H1 (cell line): ENCODE measurements around the gene SCO1. TPM values are rescaled to one million over a fixed set of nuclear protein-coding genes. Genes with fewer than 3 reads are reported as not detected.

Experiments
- CTCF ChIA-PET: fragments of 300-600 bp; sonication (Branson Sonifier 250); formaldehyde crosslinking; loops from one replicate; lab custom pipeline; 2021; ENCODE audit not compliant: partially characterized antibody; lab: Charles Lee
- POLR2A ChIA-PET: fragments of 300-600 bp; sonication (Branson Sonifier 250); formaldehyde crosslinking; loops from one replicate; lab custom pipeline; 2021; ENCODE audit warnings: inconsistent platforms; ENCODE audit not compliant: partially characterized antibody; lab: Charles Lee
- DNase-seq, 2 experiments: peaks; one replicate each; pipeline versions ENCODE4 v3.0.0 to v3.0.0-alpha.2; 2010 to 2022; ENCODE audit warnings: low spot score in 2 of 2, low read depth in 1 of 2, mixed read lengths in 1 of 2
- FAIRE-seq: peaks from 2 replicates; lab custom pipeline; 2011; peaks lifted over from hg19 to GRCh38; lab: Jason Lieb, UNC
- H2AFZ ChIP-seq: 2 replicates; pipeline ENCODE4 v1.8.1; 2012; ENCODE audit warnings: low read length, inconsistent platforms
- H2AK5ac ChIP-seq: 2 replicates; pipeline ENCODE4 v1.6.1; 2013; ENCODE audit warnings: low read depth, low read length
- H2BK120ac ChIP-seq: replicated peaks from 2 replicates; pipeline ENCODE3; 2013; ENCODE audit warnings: low read depth, low read length, inconsistent platforms
- H2BK12ac ChIP-seq: 2 replicates; pipeline ENCODE4 v1.6.1; 2013; ENCODE audit warnings: low read depth, low read length
- H2BK15ac ChIP-seq: 2 replicates; pipeline ENCODE4 v1.6.1; 2013; ENCODE audit warnings: low read length
- H2BK20ac ChIP-seq: 2 replicates; pipeline ENCODE4 v1.6.1; 2013; ENCODE audit warnings: low read length
- H2BK5ac ChIP-seq: 2 replicates; pipeline ENCODE4 v1.6.1; 2013; ENCODE audit warnings: low read depth, low read length
- H3K14ac ChIP-seq: 2 replicates; pipeline ENCODE4 v1.6.1; 2013; ENCODE audit warnings: inconsistent platforms; ENCODE audit not compliant: insufficient read length
- H3K18ac ChIP-seq: 2 replicates; pipeline ENCODE4 v1.6.1; 2013; ENCODE audit warnings: low read length; ENCODE audit errors: extremely low read depth
- H3K23ac ChIP-seq: 2 replicates; pipeline ENCODE4 v1.6.1; 2013; ENCODE audit warnings: inconsistent platforms; ENCODE audit not compliant: insufficient read length
- H3K23me2 ChIP-seq: 2 replicates; pipeline ENCODE4 v1.6.1; 2013; ENCODE audit warnings: low read depth, low read length
- H3K27ac ChIP-seq: 2 replicates; pipeline ENCODE4 v1.6.1; 2011; ENCODE audit warnings: low read depth, low read length, inconsistent platforms
- H3K27me3 ChIP-seq, 4 experiments: replicated peaks in 1 of 4; 1 replicate in 1 of 4; 2 replicates in 3 of 4; pipeline versions ENCODE4 v1.6.1 to v1.8.1; 2011 to 2013; ENCODE audit warnings: low read length in 3 of 4, mild to moderate bottlenecking in 3 of 4, inconsistent platforms in 2 of 4, mixed read lengths in 2 of 4, moderate library complexity in 1 of 4; ENCODE audit not compliant: control insufficient read depth in 3 of 4, insufficient read depth in 3 of 4; ENCODE audit errors: extremely low read depth in 1 of 4
- H3K36me3 ChIP-seq, 4 experiments: 2 replicates each; pipeline versions ENCODE4 v1.6.1 to v1.8.1; 2011 to 2013; ENCODE audit warnings: mild to moderate bottlenecking in 4 of 4, low read length in 3 of 4, moderate library complexity in 2 of 4, control low read depth in 1 of 4, inconsistent platforms in 1 of 4; ENCODE audit not compliant: insufficient read depth in 4 of 4, control insufficient read depth in 2 of 4
- H3K4ac ChIP-seq: replicated peaks from 2 replicates; pipeline ENCODE3; 2013; ENCODE audit warnings: low read length, low read depth, mixed read lengths, inconsistent platforms; ENCODE audit not compliant: insufficient read length
- H3K4me1 ChIP-seq, 4 experiments: replicated peaks in 1 of 4; 1 replicate in 1 of 4; 2 replicates in 3 of 4; pipeline versions ENCODE4 v1.6.1 to v1.8.1; 2011 to 2013; ENCODE audit warnings: low read length in 3 of 4, inconsistent platforms in 2 of 4, mixed read lengths in 1 of 4; ENCODE audit not compliant: insufficient read depth in 4 of 4, control insufficient read depth in 3 of 4
- H3K4me2 ChIP-seq, 2 experiments: 2 replicates each; pipeline versions ENCODE4 v1.6.1 to v1.8.1; 2011 to 2013; ENCODE audit warnings: low read depth in 2 of 2, low read length in 2 of 2, control low read depth in 1 of 2, inconsistent platforms in 1 of 2, mild to moderate bottlenecking in 1 of 2; ENCODE audit not compliant: insufficient read depth in 1 of 2
- H3K4me3 ChIP-seq, 4 experiments: fragments of 200-600, 300-600 bp in 1 of 4; sonication (generic), shearing (Covaris generic), sonication (Bioruptor Twin) in 1 of 4; 2 replicates each; pipeline versions ENCODE4 v1.5.1 to v1.8.1; 2011 to 2016; ENCODE audit warnings: low read length in 4 of 4, low read depth in 3 of 4, control low read depth in 2 of 4, inconsistent platforms in 2 of 4, mild to moderate bottlenecking in 2 of 4, mixed read lengths in 1 of 4, moderate library complexity in 1 of 4; ENCODE audit not compliant: insufficient read depth in 2 of 4; ENCODE audit errors: extremely low read depth in 1 of 4
- H3K56ac ChIP-seq: replicated peaks from 2 replicates; pipeline ENCODE3; 2013; ENCODE audit warnings: low read depth, mild to moderate bottlenecking, mixed read lengths, low read length, inconsistent platforms; ENCODE audit not compliant: insufficient read length
- H3K79me1 ChIP-seq: 2 replicates; pipeline ENCODE4 v1.6.1; 2013; ENCODE audit warnings: low read depth, low read length, control low read depth
- H3K79me2 ChIP-seq, 2 experiments: 2 replicates each; pipeline versions ENCODE4 v1.6.1 to v1.8.1; 2012 to 2013; ENCODE audit warnings: low read length in 2 of 2, mild to moderate bottlenecking in 2 of 2, inconsistent platforms in 1 of 2; ENCODE audit not compliant: insufficient read depth in 2 of 2, control insufficient read depth in 1 of 2
- H3K9ac ChIP-seq, 4 experiments: replicated peaks in 1 of 4; 1 replicate in 1 of 4; 2 replicates in 3 of 4; pipeline versions ENCODE4 v1.6.1 to v1.8.1; 2011 to 2013; ENCODE audit warnings: low read depth in 3 of 4, low read length in 3 of 4, control low read depth in 2 of 4, mild to moderate bottlenecking in 2 of 4, moderate library complexity in 2 of 4, inconsistent platforms in 1 of 4; ENCODE audit errors: extremely low read depth in 1 of 4
- H3K9me3 ChIP-seq, 2 experiments: 2 replicates each; pipeline versions ENCODE4 v1.6.1 to v1.8.1; 2012 to 2013; ENCODE audit warnings: mild to moderate bottlenecking in 2 of 2, moderate library complexity in 2 of 2, control low read depth in 1 of 2, inconsistent platforms in 1 of 2, low read depth in 1 of 2, low read length in 1 of 2, mixed read lengths in 1 of 2; ENCODE audit not compliant: insufficient read depth in 2 of 2
- H4K20me1 ChIP-seq, 2 experiments: replicated peaks in 1 of 2; 2 replicates each; pipeline versions ENCODE3 to v1.8.1; 2011 to 2013; ENCODE audit warnings: inconsistent platforms in 2 of 2, low read length in 2 of 2, mild to moderate bottlenecking in 1 of 2; ENCODE audit not compliant: insufficient read depth in 2 of 2, control insufficient read depth in 1 of 2
- H4K5ac ChIP-seq: 2 replicates; pipeline ENCODE4 v1.6.1; 2013; ENCODE audit warnings: low read length, low read depth, mixed read lengths, inconsistent platforms; ENCODE audit not compliant: insufficient read length
- H4K8ac ChIP-seq: 2 replicates; pipeline ENCODE4 v1.8.0; 2013; ENCODE audit warnings: mild to moderate bottlenecking, moderate library complexity, low read length, inconsistent platforms; ENCODE audit not compliant: insufficient read depth; ENCODE audit errors: extremely low read depth
- H4K91ac ChIP-seq: replicated peaks from 2 replicates; pipeline ENCODE3; 2013; ENCODE audit warnings: low read length, mixed read lengths, inconsistent platforms; ENCODE audit not compliant: insufficient read length
- CREB1 ChIP-seq: IDR thresholded peaks from 2 replicates; pipeline ENCODE4 v1.6.1; 2012; ENCODE audit warnings: inconsistent platforms
- SIRT6 ChIP-seq: IDR thresholded peaks from one replicate; pipeline ENCODE4 v1.7.1; 2012; ENCODE audit warnings: low read length, inconsistent platforms
- WGBS, 2 experiments: shearing (Covaris generic) in 1 of 2; methylation state at CpG; one replicate each; pipeline versions ENCODE4 v1.1.6 to v1.1.7; 2013 to 2015; ENCODE audit warnings: low lambda C conversion rate in 2 of 2, mixed read lengths in 2 of 2, inconsistent platforms in 1 of 2, low coverage in 1 of 2, missing lambda C conversion rate in 1 of 2; ENCODE audit not compliant: insufficient replicate concordance in 2 of 2, insufficient coverage in 1 of 2, insufficient read length in 1 of 2; ENCODE audit errors: extremely low coverage in 1 of 2, missing lambda C conversion rate in 1 of 2; 5-methylcytosine and 5-hydroxymethylcytosine counted together
- polyA plus RNA-seq, 7 experiments: library from polyadenylated mRNA; depleted of rRNA in 3 of 7; stranded (reverse) in 5 of 7; unstranded in 2 of 7; fragments of >200 nt in 5 of 7; fragments of 200-250 nt in 2 of 7; gene quantifications; 1 replicate in 5 of 7; 2 replicates in 1 of 7; 4 replicates in 1 of 7; pipeline versions ENCODE4 v1.2.1 to v1.2.3, GENCODE V29; 2011 to 2013; ENCODE audit warnings: missing spikeins in 2 of 7, mixed read lengths in 2 of 7
- total RNA-seq: library from RNA; stranded (reverse); fragmentation: NEBNext Ultra II Directional; extraction: Animal tissue kit (Norgen Biotek cat#: 25700); gene quantifications from 2 replicates; pipeline ENCODE4 v1.2.1, GENCODE V29; 2021

SCO1 gene
- total and polyA plus RNA-seq, 2 of the 8 experiments (the other 6 are each of a cell fraction or from before 2014, with no cell fraction given), result 18.7 to 61.8 TPM

GRCh38 chr17:10649602-10650001, 47.7 kb downstream of the SCO1 start:
- no peaks in the 10 kb centered on the region for H3K4me1 ChIP-seq
- no peak overlapping the region for H4K91ac ChIP-seq
- no peak overlapping the region for H2BK12ac ChIP-seq
- H4K8ac ChIP-seq, result no peak overlapping the region
- H2BK15ac ChIP-seq, result no peak overlapping the region
- no peak overlapping the region for H4K5ac ChIP-seq
- TF ChIP-seq SIRT6 (no peak), CREB1 (no peak)
- TF ChIP-seq, all 59 proteins: peak for 0
- H3K36me3 ChIP-seq, result peaks cover 0 to under 1% (median 0%) of the 10 kb centered on the region in 4 experiments; a peak in 1 of 8 replicates
- H3K14ac ChIP-seq, result no peak overlapping the region
- H2AK5ac ChIP-seq, result no peak overlapping the region
- no peak for FAIRE-seq
- no peaks in the 10 kb centered on the region for H3K23me2 ChIP-seq
- no peak overlapping the region for H3K18ac ChIP-seq
- no peak overlapping the region for H2BK5ac ChIP-seq
- WGBS, 2 experiments, result 85% methylated on average over 5 of the region's 5 CpGs; no CpG with 5 or more reads in 1 of the 2 experiments
- H3K4ac ChIP-seq, result no peak overlapping the region
- H2AFZ ChIP-seq, result no peak overlapping the region
- H3K9ac ChIP-seq, result no peak overlapping the region
- no peaks in the 10 kb centered on the region for H3K79me1 ChIP-seq
- H3K23ac ChIP-seq, result no peak overlapping the region
- no peaks in the 10 kb centered on the region for H3K9me3 ChIP-seq
- H2BK120ac ChIP-seq, result no peak overlapping the region
- H3K27ac ChIP-seq, result no peak overlapping the region
- no peak overlapping the region for H3K56ac ChIP-seq
- CTCF ChIA-PET, result interaction anchor here (0.6 to 2.1 kb wide), 8 partner anchors 11 to 329 kb away, joined by 3 to 5 read pairs (median 3); no protein-coding TSS in a partner anchor
- no peak overlapping the region for H3K4me2 ChIP-seq
- H4K20me1 ChIP-seq, result no peaks in the 10 kb centered on the region
- DNase-seq, result no peak
- no peaks in the 10 kb centered on the region for H3K27me3 ChIP-seq
- POLR2A ChIA-PET, result no interaction called here
- H2BK20ac ChIP-seq, result no peak overlapping the region
- no peaks in the 10 kb centered on the region for H3K79me2 ChIP-seq
- no peak overlapping the region for H3K4me3 ChIP-seq
